Astrocyte (in vitro differentiated cells and primary cell): Measurements from ENCODE around the gene EIF4A2.

Source experiments
- CTCF ChIP-seq: IDR thresholded peaks from 2 replicates; pipeline ENCODE4 v1.5.1; 2011; ENCODE audit warnings: low read depth, mild to moderate bottlenecking, inconsistent platforms, low read length, moderate library complexity; ENCODE audit not compliant: insufficient read depth
- EZH2 ChIP-seq: IDR thresholded peaks from 2 replicates; pipeline ENCODE4 v1.6.1; 2012; ENCODE audit warnings: mild to moderate bottlenecking, low read length, inconsistent platforms; ENCODE audit not compliant: insufficient read depth

- TF ChIP-seq CTCF (no peak), EZH2 (no peak)
Measured at GRCh38 chr3:186800285-186800684, 16.9 kb downstream of the EIF4A2 start.
